ENCODE data around the gene FAM3C. TPM values are rescaled to one million over a fixed set of nuclear protein-coding genes. Genes with fewer than 3 reads are reported as not detected.

The FAM3C gene
- total and polyA plus RNA-seq, 2 of the 8 experiments (the other 6 are each of a cell fraction or from before 2014, with no cell fraction given) = 27.0 to 77.7 TPM

GRCh38 chr7:121442845-121443244, 46.7 kb upstream of the FAM3C start (continued):
- TF ChIP-seq CHD7 (IDR thresholded peaks at IDR 0.05; ENCODE audit: insufficient replicate concordance, low read length) = no peak
- TF ChIP-seq NRF1 (IDR thresholded peaks at IDR 0.05; ENCODE audit: low read depth, low read length) = no peak
- no peak for TF ChIP-seq TEAD4 (IDR thresholded peaks at IDR 0.05; ENCODE audit: low read depth, low read length)
- TF ChIP-seq, protein P1, sequence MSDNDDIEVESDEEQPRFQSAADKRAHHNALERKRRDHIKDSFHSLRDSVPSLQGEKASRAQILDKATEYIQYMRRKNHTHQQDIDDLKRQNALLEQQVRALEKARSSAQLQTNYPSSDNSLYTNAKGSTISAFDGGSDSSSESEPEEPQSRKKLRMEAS (IDR thresholded peaks at IDR 0.05) = no peak
- TF ChIP-seq TAF7 (optimal IDR thresholded peaks at IDR 0.05; ENCODE audit: borderline replicate concordance, low read depth, low read length) = no peak
